B cell (primary cell): ENCODE results near the gene ALPK3.

ENCODE experiments used
- EZH2 ChIP-seq: IDR thresholded peaks from 2 replicates; pipeline ENCODE4 v1.6.1; 2012; ENCODE audit warnings: borderline replicate concordance, low read depth, mild to moderate bottlenecking, moderate library complexity, low read length; ENCODE audit not compliant: insufficient read depth, poor library complexity, severe bottlenecking
- TF ChIP-seq, protein P1 (sequence below): fragments of 200-600 bp; IDR thresholded peaks from one replicate; pipeline ENCODE4 v1.8.0; 2022; ENCODE audit warnings: antibody characterized with exemption, mild to moderate bottlenecking

DNA sequence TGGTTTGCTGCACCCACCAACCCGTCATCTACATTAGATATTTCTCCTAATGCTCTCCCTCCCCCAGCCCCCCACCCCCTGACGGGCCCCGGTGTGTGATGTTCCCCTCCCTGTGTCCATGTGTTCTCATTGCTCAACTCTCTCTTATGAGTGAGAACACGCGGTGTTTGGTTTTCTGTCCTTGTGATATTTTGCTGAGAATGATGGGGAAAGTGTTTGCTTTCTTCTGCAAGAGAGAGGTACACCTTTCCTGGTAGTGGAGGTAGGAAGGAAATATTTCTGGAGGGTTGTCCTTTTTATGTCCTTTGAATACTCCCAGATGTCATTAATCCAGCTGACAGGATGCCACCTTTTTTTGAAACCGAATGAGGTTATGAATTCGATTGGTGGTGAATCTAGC, 56.8 kb downstream of the ALPK3 start:
- TF ChIP-seq, protein P1, sequence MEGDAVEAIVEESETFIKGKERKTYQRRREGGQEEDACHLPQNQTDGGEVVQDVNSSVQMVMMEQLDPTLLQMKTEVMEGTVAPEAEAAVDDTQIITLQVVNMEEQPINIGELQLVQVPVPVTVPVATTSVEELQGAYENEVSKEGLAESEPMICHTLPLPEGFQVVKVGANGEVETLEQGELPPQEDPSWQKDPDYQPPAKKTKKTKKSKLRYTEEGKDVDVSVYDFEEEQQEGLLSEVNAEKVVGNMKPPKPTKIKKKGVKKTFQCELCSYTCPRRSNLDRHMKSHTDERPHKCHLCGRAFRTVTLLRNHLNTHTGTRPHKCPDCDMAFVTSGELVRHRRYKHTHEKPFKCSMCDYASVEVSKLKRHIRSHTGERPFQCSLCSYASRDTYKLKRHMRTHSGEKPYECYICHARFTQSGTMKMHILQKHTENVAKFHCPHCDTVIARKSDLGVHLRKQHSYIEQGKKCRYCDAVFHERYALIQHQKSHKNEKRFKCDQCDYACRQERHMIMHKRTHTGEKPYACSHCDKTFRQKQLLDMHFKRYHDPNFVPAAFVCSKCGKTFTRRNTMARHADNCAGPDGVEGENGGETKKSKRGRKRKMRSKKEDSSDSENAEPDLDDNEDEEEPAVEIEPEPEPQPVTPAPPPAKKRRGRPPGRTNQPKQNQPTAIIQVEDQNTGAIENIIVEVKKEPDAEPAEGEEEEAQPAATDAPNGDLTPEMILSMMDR: no peak
- no peak for TF ChIP-seq EZH2
